C4-2B (cell line): ENCODE data around the gene QKI.

Source experiments
- CTCF ChIP-seq: fragments of 450-650 bp; conservative IDR thresholded peaks from 2 replicates; pipeline ENCODE4 v1.5.1; 2017; ENCODE audit warnings: mild to moderate bottlenecking
- ZFX ChIP-seq: fragments of 450-650 bp; IDR thresholded peaks from 2 replicates; pipeline ENCODE4 v1.6.1; 2017

DNA sequence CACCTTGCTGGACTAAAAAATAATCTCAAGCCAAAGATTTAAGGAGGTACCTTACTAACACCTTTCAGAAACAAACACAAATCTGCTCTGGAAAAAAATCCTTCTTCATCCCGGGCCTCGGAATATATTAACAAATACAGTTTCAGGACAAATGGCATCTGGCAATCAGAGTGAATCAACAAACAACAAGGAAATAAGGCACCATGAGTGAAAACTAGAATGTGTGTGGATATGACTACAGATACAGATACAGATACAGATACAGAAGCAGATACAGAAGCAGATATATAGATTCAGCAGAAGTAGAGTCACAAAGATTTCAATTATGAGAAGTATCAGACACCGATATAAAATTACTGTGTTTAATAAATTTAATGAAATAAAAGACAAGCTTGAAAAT, 178.4 kb downstream of the QKI start:
- no peak for TF ChIP-seq ZFX
- TF ChIP-seq CTCF, result no peak
